ENCODE results near the gene CRB1.

The CRB1 gene

GRCh38 chr1:197286634-197287033, 18.6 kb downstream of the CRB1 start:
- Histone ChIP-seq H3K4me2 (ENCODE audit: low read length) (no peak overlapping the region), H3K4me3 (ENCODE audit: low read length) (no peak overlapping the region), H3K79me2 (ENCODE audit: control insufficient read depth, low read length) (no peaks in the 10 kb centered on the region), H3K9me2 (replicated peaks; ENCODE audit: control insufficient read depth, low read length) (no peaks in the 10 kb centered on the region), H3K4me1 (ENCODE audit: control insufficient read depth, low read length) (no peaks in the 10 kb centered on the region), H3K9me3 (ENCODE audit: control insufficient read depth, insufficient read depth, low read length) (no peaks in the 10 kb centered on the region), H3F3A (ENCODE audit: control insufficient read depth, insufficient read depth) (no peaks in the 10 kb centered on the region), H3K27me3 (ENCODE audit: control insufficient read depth, low read length) (no peaks in the 10 kb centered on the region), H3K27ac (ENCODE audit: low read depth, low read length) (no peak overlapping the region), H3K36me3 (ENCODE audit: control insufficient read depth, low read length) (no peaks in the 10 kb centered on the region), H4K20me1 (ENCODE audit: control insufficient read depth, insufficient read depth, low read depth, low read length) (no peaks in the 10 kb centered on the region)
- no peak for TF ChIP-seq EZH2phosphoT487 (IDR thresholded peaks at IDR 0.05; ENCODE audit: borderline replicate concordance, low read length)
- no peak for TF ChIP-seq CTCF (IDR thresholded peaks at IDR 0.05; ENCODE audit: low read depth, low read length, poor library complexity, severe bottlenecking)

- H3K9me3 ChIP-seq (ENCODE audit: control insufficient read depth, insufficient read depth, low read length) = no peaks in the 10 kb centered on the region
Observed at GRCh38 chr1:197287863-197288262, 19.8 kb downstream of the CRB1 start.

GRCh38 chr1:197302775-197303174, 34.7 kb downstream of the CRB1 start:
- no peak overlapping the region for H3K27ac ChIP-seq (ENCODE audit: low read depth, low read length)
- no peaks in the 10 kb centered on the region for H4K20me1 ChIP-seq (ENCODE audit: control insufficient read depth, insufficient read depth, low read depth, low read length)
- H3K4me1 ChIP-seq (ENCODE audit: control insufficient read depth, low read length) = no peaks in the 10 kb centered on the region
- no peaks in the 10 kb centered on the region for H3K9me2 ChIP-seq (replicated peaks; ENCODE audit: control insufficient read depth, low read length)
- no peaks in the 10 kb centered on the region for H3K79me2 ChIP-seq (ENCODE audit: control insufficient read depth, low read length)
- no peaks in the 10 kb centered on the region for H3F3A ChIP-seq (ENCODE audit: control insufficient read depth, insufficient read depth)
- H3K4me2 ChIP-seq (ENCODE audit: low read length) = no peak overlapping the region
- no peak overlapping the region for H3K4me3 ChIP-seq (ENCODE audit: low read length)
- no peaks in the 10 kb centered on the region for H3K9me3 ChIP-seq (ENCODE audit: control insufficient read depth, insufficient read depth, low read length)
- no peak for TF ChIP-seq CTCF (IDR thresholded peaks at IDR 0.05; ENCODE audit: low read depth, low read length, poor library complexity, severe bottlenecking)
- no peak for TF ChIP-seq EZH2phosphoT487 (IDR thresholded peaks at IDR 0.05; ENCODE audit: borderline replicate concordance, low read length)
- H3K27me3 ChIP-seq (ENCODE audit: control insufficient read depth, low read length) = no peaks in the 10 kb centered on the region
- H3K36me3 ChIP-seq (ENCODE audit: control insufficient read depth, low read length) = no peaks in the 10 kb centered on the region

More at GRCh38 chr1:197287863-197288262, 19.8 kb downstream of the CRB1 start:
- Histone ChIP-seq H3K36me3 (ENCODE audit: control insufficient read depth, low read length) (no peaks in the 10 kb centered on the region), H3K4me3 (ENCODE audit: low read length) (no peak overlapping the region), H3K79me2 (ENCODE audit: control insufficient read depth, low read length) (no peaks in the 10 kb centered on the region), H3K27ac (ENCODE audit: low read depth, low read length) (no peak overlapping the region), H3K4me2 (ENCODE audit: low read length) (no peak overlapping the region), H3K4me1 (ENCODE audit: control insufficient read depth, low read length) (no peaks in the 10 kb centered on the region), H3F3A (ENCODE audit: control insufficient read depth, insufficient read depth) (no peaks in the 10 kb centered on the region), H3K27me3 (ENCODE audit: control insufficient read depth, low read length) (no peaks in the 10 kb centered on the region), H4K20me1 (ENCODE audit: control insufficient read depth, insufficient read depth, low read depth, low read length) (no peaks in the 10 kb centered on the region), H3K9me2 (replicated peaks; ENCODE audit: control insufficient read depth, low read length) (no peaks in the 10 kb centered on the region)
- no peak for TF ChIP-seq CTCF (IDR thresholded peaks at IDR 0.05; ENCODE audit: low read depth, low read length, poor library complexity, severe bottlenecking)

GRCh38 chr1:197303463-197303862, 35.4 kb downstream of the CRB1 start:
- H3K9me2 ChIP-seq (replicated peaks; ENCODE audit: control insufficient read depth, low read length) = no peaks in the 10 kb centered on the region
- H3F3A ChIP-seq (ENCODE audit: control insufficient read depth, insufficient read depth) = no peaks in the 10 kb centered on the region
- H3K4me1 ChIP-seq (ENCODE audit: control insufficient read depth, low read length) = no peaks in the 10 kb centered on the region
- no peaks in the 10 kb centered on the region for H3K9me3 ChIP-seq (ENCODE audit: control insufficient read depth, insufficient read depth, low read length)
- H3K4me3 ChIP-seq (ENCODE audit: low read length) = no peak overlapping the region
- H3K36me3 ChIP-seq (ENCODE audit: control insufficient read depth, low read length) = no peaks in the 10 kb centered on the region
- TF ChIP-seq CTCF (IDR thresholded peaks at IDR 0.05; ENCODE audit: low read depth, low read length, poor library complexity, severe bottlenecking) (no peak), EZH2phosphoT487 (IDR thresholded peaks at IDR 0.05; ENCODE audit: borderline replicate concordance, low read length) (no peak)
- H4K20me1 ChIP-seq (ENCODE audit: control insufficient read depth, insufficient read depth, low read depth, low read length) = no peaks in the 10 kb centered on the region
- no peaks in the 10 kb centered on the region for H3K79me2 ChIP-seq (ENCODE audit: control insufficient read depth, low read length)
- no peaks in the 10 kb centered on the region for H3K27me3 ChIP-seq (ENCODE audit: control insufficient read depth, low read length)
- H3K4me2 ChIP-seq (ENCODE audit: low read length) = no peak overlapping the region
- no peak overlapping the region for H3K27ac ChIP-seq (ENCODE audit: low read depth, low read length)

Data from DOHH2 (cell line).